Pancreas (tissue), 10 donors: ENCODE results near the gene DDX1. TPM values are rescaled to one million over a fixed set of nuclear protein-coding genes. Genes with fewer than 3 reads are reported as not detected.

ENCODE experiments used
- ATAC-seq, 4 donors: fragments of 200-7000 bp; cut with Tn5 transposase; one replicate each; pipeline versions ENCODE4 v1.8.0 to v1.9.1; 2020; ENCODE audit warnings: mild to moderate bottlenecking in 4 of 4, moderate library complexity in 4 of 4
- DNase-seq, 6 donors: peaks; one replicate each; pipeline ENCODE4 v3.0.0-alpha.2; 2020
- FAIRE-seq: peaks from 2 replicates; lab custom pipeline; 2012; peaks lifted over from hg19 to GRCh38; lab: Jason Lieb, UNC
- H3K27ac ChIP-seq, 4 donors: fragments of 200-600 bp; sonication (generic); 1 replicate in 3 of 4; 2 replicates in 1 of 4; pipeline versions ENCODE4 v1.5.0 to v1.8.0; 2020
- H3K27me3 ChIP-seq, 4 donors: fragments of 200-600 bp; one replicate each; pipeline ENCODE4 v1.8.0; 2021
- H3K36me3 ChIP-seq, 3 donors: fragments of 200-600 bp; sonication (generic) in 1 of 3; one replicate each; pipeline versions ENCODE4 v1.5.0 to v1.8.0; 2020 to 2021
- H3K4me1 ChIP-seq, 3 donors: fragments of 200-600 bp; one replicate each; pipeline ENCODE4 v1.8.0; 2021
- H3K4me3 ChIP-seq, 4 donors: fragments of 200-600 bp; sonication (generic) in 2 of 4; one replicate each; pipeline versions ENCODE4 v1.5.0 to v1.8.0; 2020 to 2021
- H3K9me3 ChIP-seq, 4 donors: fragments of 200-600 bp; one replicate each; pipeline ENCODE4 v1.8.0; 2021
- WGBS, 2 donors: extraction: QIAGEN DNeasy Blood & Tissue Kit; methylation state at CpG; one replicate each; pipeline ENCODE4 v1.1.7; 2013; 5-methylcytosine and 5-hydroxymethylcytosine counted together
- intact Hi-C, 3 donors: fragments of 100-400 bp; cut with DNase I; formaldehyde crosslinking; loops; one replicate each; pipeline versions ENCODE4 v1.11.1 to v1.14.2; 2022
- polyA plus RNA-seq, 2 donors: library from polyadenylated mRNA; stranded (reverse); fragments of 200-250 nt; gene quantifications; one replicate each; pipeline ENCODE4 v1.2.3, GENCODE V29; 2013
- total RNA-seq, 6 donors: library from RNA; stranded (reverse); fragmentation: NEBNext Ultra II Directional in 4 of 6; extraction: Animal tissue kit (Norgen Biotek cat#: 25700) in 4 of 6; gene quantifications; one replicate each; pipeline versions ENCODE4 v1.2.1 to v1.2.4, GENCODE V29; 2021 to 2023
- TF ChIP-seq, protein P1 (sequence below), 4 donors: fragments of 200-600 bp; sonication (generic) in 3 of 4; IDR thresholded peaks; one replicate each; pipeline versions ENCODE4 v1.5.0 to v1.8.0; 2021; ENCODE audit warnings: antibody characterized with exemption in 4 of 4
- donor health status: healthy with polysubstance abuse.
- donor health status: DM: no; HTN: no; CAD: no; lungs with moderate emphysema.
- donor health status: DM: no; HTN: no; CAD: no.
- donor health status: control.
- donor health status: control.
- donor health status: Bipolar disorder and iron deficiency.
- donor health status: DM: yes; HTN: yes; CAD: no.
- donor health status: DM: no; HTN: no; CAD: no.
- donor health status: DM: no; HTN: no; CAD: no.
- donor health status: DM: yes; HTN: yes; CAD: no.

The DDX1 gene
- total and polyA plus RNA-seq, 8 donors = 25.5 to 55.1 (median 43.1) TPM

GRCh38 chr2:15553951-15554350 lies 37.7 kb upstream of the DDX1 start:
- Histone ChIP-seq H3K4me1 (peaks cover 0 to 16% (median 15%) of the 10 kb centered on the region in 3 donors), H3K36me3 (peaks cover 0 to 8% (median 0%) of the 10 kb centered on the region in 3 donors), H3K9me3 (no peaks in the 10 kb centered on the region), H3K27ac (no peak overlapping the region), H3K27me3 (no peaks in the 10 kb centered on the region), H3K4me3 (no peak overlapping the region)
- intact Hi-C loops = no loop called here
- no peak for ATAC-seq
- no peak for DNase-seq
- no peak for FAIRE-seq
- TF ChIP-seq, protein P1, sequence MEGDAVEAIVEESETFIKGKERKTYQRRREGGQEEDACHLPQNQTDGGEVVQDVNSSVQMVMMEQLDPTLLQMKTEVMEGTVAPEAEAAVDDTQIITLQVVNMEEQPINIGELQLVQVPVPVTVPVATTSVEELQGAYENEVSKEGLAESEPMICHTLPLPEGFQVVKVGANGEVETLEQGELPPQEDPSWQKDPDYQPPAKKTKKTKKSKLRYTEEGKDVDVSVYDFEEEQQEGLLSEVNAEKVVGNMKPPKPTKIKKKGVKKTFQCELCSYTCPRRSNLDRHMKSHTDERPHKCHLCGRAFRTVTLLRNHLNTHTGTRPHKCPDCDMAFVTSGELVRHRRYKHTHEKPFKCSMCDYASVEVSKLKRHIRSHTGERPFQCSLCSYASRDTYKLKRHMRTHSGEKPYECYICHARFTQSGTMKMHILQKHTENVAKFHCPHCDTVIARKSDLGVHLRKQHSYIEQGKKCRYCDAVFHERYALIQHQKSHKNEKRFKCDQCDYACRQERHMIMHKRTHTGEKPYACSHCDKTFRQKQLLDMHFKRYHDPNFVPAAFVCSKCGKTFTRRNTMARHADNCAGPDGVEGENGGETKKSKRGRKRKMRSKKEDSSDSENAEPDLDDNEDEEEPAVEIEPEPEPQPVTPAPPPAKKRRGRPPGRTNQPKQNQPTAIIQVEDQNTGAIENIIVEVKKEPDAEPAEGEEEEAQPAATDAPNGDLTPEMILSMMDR (IDR thresholded peaks at IDR 0.05) = no peak
- WGBS, 2 donors = 84 to 89% methylated on average over 3 of the region's 3 CpGs

GRCh38 chr2:15554525-15555218 lies 37.0 kb upstream of the DDX1 start:
- Histone ChIP-seq H3K9me3 (no peaks in the 10 kb centered on the region), H3K4me1 (peaks cover 0 to 23% (median 22%) of the 10 kb centered on the region in 3 donors), H3K4me3 (no peak overlapping the region), H3K27ac (no peak overlapping the region), H3K27me3 (no peaks in the 10 kb centered on the region), H3K36me3 (peaks cover 0 to 4% (median 0%) of the 10 kb centered on the region in 3 donors)
- 89 to 90% methylated on average over 5 of the region's 5 CpGs for WGBS, 2 donors
- ATAC-seq = no peak
- TF ChIP-seq, protein P1 (IDR thresholded peaks at IDR 0.05) = no peak
- DNase-seq = no peak
- no peak for FAIRE-seq
- intact Hi-C loops = no loop called here

GRCh38 chr2:15555760-15556193 lies 35.9 kb upstream of the DDX1 start:
- H3K27ac ChIP-seq = no peak overlapping the region
- H3K4me3 ChIP-seq = no peak overlapping the region
- no peak for DNase-seq
- H3K4me1 ChIP-seq = peaks cover 0 to 27% (median 25%) of the 10 kb centered on the region in 3 donors
- H3K36me3 ChIP-seq = peaks cover 0 to 1% (median 0%) of the 10 kb centered on the region in 3 donors
- 87 to 92% methylated on average over 3 of the region's 3 CpGs for WGBS, 2 donors
- TF ChIP-seq, protein P1 (IDR thresholded peaks at IDR 0.05) = no peak
- intact Hi-C loops = no loop called here
- ATAC-seq = no peak
- H3K27me3 ChIP-seq = no peaks in the 10 kb centered on the region
- H3K9me3 ChIP-seq = no peaks in the 10 kb centered on the region
- no peak for FAIRE-seq

DNA sequence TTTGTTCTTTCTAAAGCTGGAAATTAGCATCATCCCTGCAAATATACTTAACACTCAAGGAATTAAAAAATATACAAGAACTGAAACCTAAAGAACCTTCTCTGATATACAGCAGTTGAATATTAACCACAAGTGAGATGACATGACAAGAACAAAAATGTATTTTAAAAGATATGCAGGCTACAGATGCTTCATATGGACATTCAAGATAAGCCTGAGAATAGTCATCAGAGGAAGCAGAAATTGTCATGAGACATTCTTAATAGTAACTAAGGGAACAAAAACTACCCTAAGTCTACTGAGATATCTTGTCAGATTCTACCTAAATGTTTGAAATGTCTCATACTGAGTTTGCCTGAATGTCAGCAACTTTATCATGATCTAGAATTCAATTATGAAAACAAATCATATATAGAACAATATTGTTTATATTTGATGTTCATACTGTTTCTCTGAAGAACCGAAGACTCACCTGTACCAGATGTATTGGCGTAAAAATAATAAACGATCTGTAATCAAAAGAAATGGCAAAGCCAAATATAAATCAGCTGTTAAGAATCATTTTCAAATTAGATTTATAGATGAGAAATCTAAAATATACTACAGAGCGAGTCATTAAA lies 35.2 kb upstream of the DDX1 start:
- intact Hi-C loops = no loop called here
- ATAC-seq (no peak), DNase-seq (no peak), FAIRE-seq (no peak)
- TF ChIP-seq, protein P1 (IDR thresholded peaks at IDR 0.05) = no peak
- H3K36me3 ChIP-seq = no peaks in the 10 kb centered on the region
- 86 to 87% methylated on average over 4 of the region's 4 CpGs for WGBS, 2 donors
- peaks cover 0 to 27% (median 25%) of the 10 kb centered on the region in 3 donors for H3K4me1 ChIP-seq
- H3K4me3 ChIP-seq = no peak overlapping the region
- no peak overlapping the region for H3K27ac ChIP-seq
- no peaks in the 10 kb centered on the region for H3K9me3 ChIP-seq
- H3K27me3 ChIP-seq = no peaks in the 10 kb centered on the region

- Histone ChIP-seq H3K4me3 (no peak overlapping the region), H3K9me3 (no peaks in the 10 kb centered on the region), H3K27ac (no peak overlapping the region), H3K4me1 (peaks cover 0 to 31% (median 25%) of the 10 kb centered on the region in 3 donors), H3K27me3 (no peaks in the 10 kb centered on the region), H3K36me3 (no peaks in the 10 kb centered on the region)
- intact Hi-C loops = no loop called here
- ATAC-seq (no peak), FAIRE-seq (no peak), DNase-seq (no peak)
- WGBS, 2 donors = 46 to 51% methylated on average over 5 of the region's 5 CpGs
- TF ChIP-seq, protein P1 (IDR thresholded peaks at IDR 0.05) = no peak
These were observed 33.8 kb upstream of the DDX1 start for GRCh38 chr2:15557887-15558311.
